Measurements from ENCODE around the gene RRAS. TPM values are rescaled to one million over a fixed set of nuclear protein-coding genes. Genes with fewer than 3 reads are reported as not detected.

The RRAS gene
- 1.4 TPM for total RNA-seq

GRCh38 chr19:49640113-49640898 is at the start of gene RRAS:
Gene RRAS (minus strand): TSS chr19:49640143. CDS start chr19:49640098, 45 bp downstream.

GRCh38 chr19:49689133-49690078 is 49.5 kb upstream of the RRAS start, which contains the start of gene ADM5:
Gene ADM5 (plus strand): TSS chr19:49689594. CDS start chr19:49689838, 244 bp downstream.

GRCh38 chr19:49677231-49677900 is 37.4 kb upstream of the RRAS start, which contains the start of gene PRMT1:
Gene PRMT1 (plus strand): TSS chr19:49677271. CDS start chr19:49677281, 10 bp downstream.

GRCh38 chr19:49665351-49666119 is 25.6 kb upstream of the RRAS start, which contains the start of the genes BCL2L12 and IRF3:
Gene BCL2L12 (plus strand): TSS chr19:49665933. CDS start chr19:49666693, 760 bp downstream.
Gene IRF3 (minus strand): TSS chr19:49665857. CDS start chr19:49664838, 1,019 bp downstream.

GRCh38 chr19:49641688-49642491 is 1.9 kb upstream of the RRAS start, which contains the start of gene SCAF1:
Gene SCAF1 (plus strand): TSS chr19:49642209. CDS start chr19:49645027, 2,818 bp downstream.

GRCh38 chr19:49590971-49591730 is 48.8 kb downstream of the RRAS start, which contains the start of gene PRR12:
Gene PRR12 (plus strand): TSS chr19:49591182. CDS start chr19:49591655, 473 bp downstream.

Small RNA genes lying within 50 kb of the gene (small RNA-seq; reads per million reads assigned to genes)
- gene MIR5088, result not detected

Other genes starting within 250 kb of the RRAS start
- not detected for gene PTH2, start 216.7 kb downstream of the RRAS start, total RNA-seq
- not detected for gene GFY, start 214.8 kb downstream of the RRAS start, total RNA-seq
- 1.2 TPM for gene SLC17A7, start 198.6 kb downstream of the RRAS start, total RNA-seq
- 60.2 TPM for gene PIH1D1, start 188.3 kb downstream of the RRAS start, total RNA-seq
- 11.3 TPM for gene ALDH16A1, start 186.9 kb downstream of the RRAS start, total RNA-seq
- 0.69 TPM for gene FLT3LG, start 165.9 kb downstream of the RRAS start, total RNA-seq
- 2,032 TPM for gene RPL13A, start 152.5 kb downstream of the RRAS start, total RNA-seq
- 2,275 TPM for gene RPS11, start 143.7 kb downstream of the RRAS start, total RNA-seq
- gene FCGRT, start 127.5 kb downstream of the RRAS start, total RNA-seq, result 19.1 TPM
- gene RCN3, start 112.1 kb downstream of the RRAS start, total RNA-seq, result 3.9 TPM
- 34.4 TPM for gene NOSIP, start 59.6 kb downstream of the RRAS start, total RNA-seq
- gene PRRG2, start 58.8 kb downstream of the RRAS start, total RNA-seq, result 1.2 TPM
- gene PRR12, start 49.0 kb downstream of the RRAS start, total RNA-seq, result 5.8 TPM
- 14.1 TPM for gene SCAF1, start 2.1 kb upstream of the RRAS start, total RNA-seq
- 19.1 TPM for gene IRF3, start 25.7 kb upstream of the RRAS start, total RNA-seq
- gene BCL2L12, start 25.8 kb upstream of the RRAS start, total RNA-seq, result 0.69 TPM
- 211 TPM for gene PRMT1, start 37.1 kb upstream of the RRAS start, total RNA-seq
- gene ADM5, start 49.5 kb upstream of the RRAS start, total RNA-seq, result 1.4 TPM
- gene CPT1C, start 51.0 kb upstream of the RRAS start, total RNA-seq, result 54.4 TPM
- not detected for gene TSKS, start 123.2 kb upstream of the RRAS start, total RNA-seq
- gene AP2A1, start 126.9 kb upstream of the RRAS start, total RNA-seq, result 83.5 TPM
- gene FUZ, start 173.1 kb upstream of the RRAS start, total RNA-seq, result 15.2 TPM
- 19.1 TPM for gene MED25, start 178.1 kb upstream of the RRAS start, total RNA-seq
- gene PTOV1, start 211.0 kb upstream of the RRAS start, total RNA-seq, result 113 TPM
- 26.3 TPM for gene PNKP, start 227.4 kb upstream of the RRAS start, total RNA-seq
- 5.1 TPM for gene AKT1S1, start 237.2 kb upstream of the RRAS start, total RNA-seq
- gene TBC1D17, start 237.6 kb upstream of the RRAS start, total RNA-seq, result 9.7 TPM